CD14-positive monocyte (primary cell): Measurements from ENCODE around the gene SPSB4. TPM values are rescaled to one million over a fixed set of nuclear protein-coding genes. Genes with fewer than 3 reads are reported as not detected.

Experiments used
- DNase-seq, 3 donors: peaks; one replicate each; pipeline ENCODE4 v3.0.0-alpha.2; 2011 to 2022
- H2AFZ ChIP-seq: 2 replicates; pipeline ENCODE4 v1.6.0; 2012; ENCODE audit warnings: mild to moderate bottlenecking, low read depth, low read length, inconsistent platforms; ENCODE audit not compliant: insufficient read depth, poor library complexity, severe bottlenecking
- H3K27ac ChIP-seq, 2 donors: 1 replicate in 1 of 2; 2 replicates in 1 of 2; pipeline ENCODE4 v1.5.1; 2012 to 2013; ENCODE audit warnings: low read length in 2 of 2, control low read depth in 1 of 2, inconsistent platforms in 1 of 2, low read depth in 1 of 2, mild to moderate bottlenecking in 1 of 2
- H3K27me3 ChIP-seq, 2 donors: one replicate each; pipeline versions ENCODE4 v1.6.0 to v1.6.1; 2011 to 2013; ENCODE audit warnings: low read length in 2 of 2; ENCODE audit not compliant: control insufficient read depth in 2 of 2, insufficient read depth in 2 of 2
- H3K36me3 ChIP-seq, 2 donors: replicated peaks in 1 of 2; 1 replicate in 1 of 2; 2 replicates in 1 of 2; pipeline versions ENCODE4 v1.5.1 to v1.6.1; 2012 to 2013; ENCODE audit warnings: low read length in 2 of 2, control low read depth in 1 of 2, inconsistent platforms in 1 of 2, mild to moderate bottlenecking in 1 of 2; ENCODE audit not compliant: insufficient read depth in 2 of 2, control insufficient read depth in 1 of 2
- H3K4me1 ChIP-seq, 2 donors: 1 replicate in 1 of 2; 2 replicates in 1 of 2; pipeline versions ENCODE4 v1.5.1 to v1.6.1; 2012 to 2013; ENCODE audit warnings: low read length in 2 of 2, control low read depth in 1 of 2, inconsistent platforms in 1 of 2, mild to moderate bottlenecking in 1 of 2, moderate library complexity in 1 of 2; ENCODE audit not compliant: insufficient read depth in 2 of 2, control insufficient read depth in 1 of 2
- H3K4me2 ChIP-seq: replicated peaks from 2 replicates; pipeline ENCODE3; 2012; ENCODE audit warnings: low read length, moderate library complexity, mild to moderate bottlenecking; ENCODE audit not compliant: poor library complexity, severe bottlenecking; ENCODE audit errors: extremely low read depth
- H3K4me3 ChIP-seq, 3 experiments: fragments of 200-600 bp in 1 of 3; sonication (generic) in 1 of 3; replicated peaks in 1 of 3; 1 replicate in 2 of 3; 2 replicates in 1 of 3; pipeline ENCODE4 v1.5.1; 2011 to 2013; ENCODE audit warnings: low read length in 3 of 3, mild to moderate bottlenecking in 3 of 3, control low read depth in 2 of 3, low read depth in 2 of 3, inconsistent platforms in 1 of 3, moderate library complexity in 1 of 3
- H3K79me2 ChIP-seq: 2 replicates; pipeline ENCODE4 v1.6.0; 2012; ENCODE audit warnings: mild to moderate bottlenecking, control low read depth, inconsistent platforms, low read length, moderate library complexity; ENCODE audit not compliant: insufficient read depth
- H3K9ac ChIP-seq: 2 replicates; pipeline ENCODE4 v1.6.0; 2017; ENCODE audit warnings: low read length, mild to moderate bottlenecking; ENCODE audit not compliant: insufficient read depth, poor library complexity, severe bottlenecking
- H3K9me3 ChIP-seq, 2 donors: replicated peaks in 1 of 2; 1 replicate in 1 of 2; 2 replicates in 1 of 2; pipeline versions ENCODE4 v1.5.1 to v1.6.1; 2012 to 2013; ENCODE audit warnings: low read length in 2 of 2, control low read depth in 1 of 2; ENCODE audit not compliant: control insufficient read depth in 1 of 2, insufficient read depth in 1 of 2
- H4K20me1 ChIP-seq: 2 replicates; pipeline ENCODE4 v1.6.0; 2012; ENCODE audit warnings: mild to moderate bottlenecking, low read length, control low read depth, moderate library complexity; ENCODE audit not compliant: insufficient read depth
- H3K27ac Mint-ChIP-seq, 7 donors: one replicate each; pipeline ENCODE4 v1.8.0; 2020; ENCODE audit warnings: mild to moderate bottlenecking in 7 of 7, mixed read lengths in 7 of 7, moderate library complexity in 6 of 7, inconsistent platforms in 2 of 7
- H3K27me3 Mint-ChIP-seq, 3 donors: one replicate each; pipeline ENCODE4 v1.8.0; 2021 to 2022; ENCODE audit warnings: low read depth in 3 of 3, mild to moderate bottlenecking in 3 of 3, mixed read lengths in 3 of 3, moderate library complexity in 3 of 3, inconsistent platforms in 1 of 3
- H3K36me3 Mint-ChIP-seq, 2 donors: one replicate each; pipeline ENCODE4 v1.8.0; 2020; ENCODE audit warnings: mixed read lengths in 2 of 2, inconsistent platforms in 1 of 2, mild to moderate bottlenecking in 1 of 2
- H3K4me1 Mint-ChIP-seq: one replicate; pipeline ENCODE4 v1.8.0; 2020; ENCODE audit warnings: mild to moderate bottlenecking, mixed read lengths
- H3K4me3 Mint-ChIP-seq, 2 donors: one replicate each; pipeline ENCODE4 v1.8.0; 2020; ENCODE audit warnings: mild to moderate bottlenecking in 2 of 2, mixed read lengths in 2 of 2, moderate library complexity in 1 of 2
- H3K9me3 Mint-ChIP-seq, 7 donors: one replicate each; pipeline ENCODE4 v1.8.0; 2020 to 2022; ENCODE audit warnings: mixed read lengths in 7 of 7, mild to moderate bottlenecking in 6 of 7, moderate library complexity in 6 of 7, inconsistent platforms in 2 of 7
- CTCF ChIP-seq: fragments of 200-600 bp; IDR thresholded peaks from one replicate; pipeline ENCODE4 v1.8.0; 2022; ENCODE audit warnings: antibody characterized with exemption, mild to moderate bottlenecking
- WGBS: methylation state at CpG from one replicate; pipeline ENCODE4 v1.1.5; 2013; ENCODE audit warnings: missing lambda C conversion rate; ENCODE audit not compliant: insufficient coverage; 5-methylcytosine and 5-hydroxymethylcytosine counted together
- intact Hi-C, 2 donors: fragments of 100-400 bp; cut with micrococcal nuclease; formaldehyde crosslinking; loops; one replicate each; pipeline versions ENCODE4 v1.15.0 to v1.15.1; 2023
- polyA plus RNA-seq, 3 donors: library from polyadenylated mRNA; depleted of rRNA in 1 of 3; unstranded in 2 of 3; stranded (reverse) in 1 of 3; fragments of 300-500 nt in 2 of 3; fragments of >200 nt in 1 of 3; fragmentation: Illumina TruSeq in 2 of 3; gene quantifications; 1 replicate in 2 of 3; 2 replicates in 1 of 3; pipeline ENCODE4 v1.2.3, GENCODE V29; 2012 to 2021

The SPSB4 gene
- polyA plus RNA-seq, 3 donors, result not detected

DNA sequence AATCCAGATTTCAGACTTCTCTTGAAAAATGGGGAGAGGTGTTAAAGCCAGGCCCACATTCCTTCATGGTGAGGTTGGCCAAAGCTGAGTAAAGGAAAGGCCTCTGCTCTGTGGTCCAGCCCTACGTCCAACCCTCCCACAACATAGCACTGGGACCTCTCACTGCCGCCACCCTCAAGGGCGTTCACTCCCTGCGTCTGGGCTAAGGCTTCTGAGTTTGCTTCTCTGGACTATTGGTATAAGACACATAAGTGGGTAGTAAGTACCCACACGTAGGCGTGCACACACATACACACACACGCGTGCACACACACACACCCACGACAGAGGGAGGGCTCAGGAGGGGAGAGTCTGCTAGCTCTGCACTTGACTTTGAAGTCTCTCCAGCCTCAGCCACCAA lies 100.3 kb downstream of the SPSB4 start:
- Mint-ChIP-seq H3K27ac (no peak overlapping the region), H3K4me3 (no peak overlapping the region), H3K9me3 (no peaks in the 10 kb centered on the region), H3K36me3 (no peaks in the 10 kb centered on the region), H3K4me1 (no peaks in the 10 kb centered on the region), H3K27me3 (peaks cover 1 to 3% (median 3%) of the 10 kb centered on the region in 3 donors)
- H3K9ac ChIP-seq, result no peak overlapping the region
- no peak overlapping the region for H3K27ac ChIP-seq
- TF ChIP-seq CTCF, result no peak
- H3K9me3 ChIP-seq, result no peaks in the 10 kb centered on the region
- no peak for DNase-seq
- H3K27me3 ChIP-seq, result no peaks in the 10 kb centered on the region
- H3K4me2 ChIP-seq, result no peak overlapping the region
- H3K4me1 ChIP-seq, result no peaks in the 10 kb centered on the region
- intact Hi-C loops, result no loop called here
- H4K20me1 ChIP-seq, result no peaks in the 10 kb centered on the region
- H2AFZ ChIP-seq, result no peak overlapping the region
- H3K36me3 ChIP-seq, result no peaks in the 10 kb centered on the region
- WGBS, result no CpG with 5 or more reads among the region's 9 CpGs
- H3K4me3 ChIP-seq, result no peak overlapping the region
- no peaks in the 10 kb centered on the region for H3K79me2 ChIP-seq

DNA sequence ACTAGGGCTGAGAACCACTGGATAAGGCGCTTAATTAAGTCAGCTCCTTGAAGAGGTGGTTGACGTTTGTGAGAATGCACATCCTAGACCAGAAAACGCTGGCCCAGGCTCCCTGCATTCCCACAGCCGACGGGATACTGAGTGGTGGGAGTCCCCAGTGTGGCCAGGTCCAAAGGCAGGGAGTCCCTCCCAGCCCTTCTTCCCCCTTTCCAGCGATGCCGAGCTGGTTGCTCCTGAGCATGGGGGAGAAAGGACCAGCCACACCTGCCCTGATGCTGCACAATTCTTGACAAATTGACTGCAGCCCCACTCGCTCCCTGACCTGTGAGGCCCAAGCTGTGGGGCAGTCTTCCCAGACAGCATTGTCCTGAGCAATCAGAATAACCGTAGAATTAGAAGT lies 101.0 kb downstream of the SPSB4 start:
- Mint-ChIP-seq H3K27ac (no peak overlapping the region), H3K36me3 (no peaks in the 10 kb centered on the region), H3K27me3 (peaks cover 2 to 3% (median 2%) of the 10 kb centered on the region in 3 donors), H3K4me1 (no peaks in the 10 kb centered on the region), H3K9me3 (no peaks in the 10 kb centered on the region), H3K4me3 (no peak overlapping the region)
- H3K4me1 ChIP-seq, result no peaks in the 10 kb centered on the region
- no peak overlapping the region for H3K4me3 ChIP-seq
- DNase-seq, result no peak
- H3K9me3 ChIP-seq, result no peaks in the 10 kb centered on the region
- no peak for TF ChIP-seq CTCF
- intact Hi-C loops, result no loop called here
- no peak overlapping the region for H3K27ac ChIP-seq
- H3K4me2 ChIP-seq, result no peak overlapping the region
- H3K27me3 ChIP-seq, result no peaks in the 10 kb centered on the region
- H3K36me3 ChIP-seq, result no peaks in the 10 kb centered on the region
- H3K9ac ChIP-seq, result no peak overlapping the region
- no peak overlapping the region for H2AFZ ChIP-seq
- H4K20me1 ChIP-seq, result no peaks in the 10 kb centered on the region
- 76% methylated on average over 7 of the region's 9 CpGs for WGBS
- H3K79me2 ChIP-seq, result no peaks in the 10 kb centered on the region
